Heart left ventricle (tissue), 16 donors: ENCODE results near the gene PPA1. TPM values are rescaled to one million over a fixed set of nuclear protein-coding genes. Genes with fewer than 3 reads are reported as not detected.

Experiments used
- ATAC-seq, 4 donors: fragments of 200-7000 bp; cut with Tn5 transposase; one replicate each; pipeline ENCODE4 v1.9.1; 2020 to 2022; ENCODE audit warnings: moderate library complexity in 4 of 4, mild to moderate bottlenecking in 3 of 4, moderate number of reproducible peaks in 1 of 4
- DNase-seq, 5 donors: peaks; one replicate each; pipeline ENCODE4 v3.0.0-alpha.2; 2020
- H3K27ac ChIP-seq, 12 donors: fragments of 200-600 bp; sonication (generic) in 4 of 12; one replicate each; pipeline versions ENCODE4 v1.5.0 to v1.8.0; 2016 to 2022; ENCODE audit warnings: mild to moderate bottlenecking in 2 of 12
- H3K27me3 ChIP-seq, 9 donors: fragments of 200-600 bp; sonication (generic) in 2 of 9; one replicate each; pipeline versions ENCODE4 v1.5.1 to v1.8.0; 2016 to 2022; ENCODE audit warnings: mild to moderate bottlenecking in 3 of 9
- H3K36me3 ChIP-seq, 9 donors: fragments of 200-600 bp; sonication (generic) in 2 of 9; one replicate each; pipeline versions ENCODE4 v1.5.0 to v1.8.0; 2018 to 2022; ENCODE audit warnings: mild to moderate bottlenecking in 2 of 9
- H3K4me1 ChIP-seq, 12 donors: fragments of 200-600 bp; sonication (generic) in 4 of 12; one replicate each; pipeline versions ENCODE4 v1.5.0 to v1.8.0; 2016 to 2022; ENCODE audit warnings: mild to moderate bottlenecking in 3 of 12
- H3K4me3 ChIP-seq, 12 donors: fragments of 200-600 bp; sonication (generic) in 4 of 12; one replicate each; pipeline versions ENCODE4 v1.5.0 to v1.8.0; 2017 to 2022; ENCODE audit warnings: mild to moderate bottlenecking in 9 of 12, moderate library complexity in 4 of 12
- H3K9me3 ChIP-seq, 12 donors: fragments of 200-600 bp; sonication (generic) in 4 of 12; one replicate each; pipeline versions ENCODE4 v1.5.0 to v1.8.0; 2016 to 2022; ENCODE audit warnings: mild to moderate bottlenecking in 1 of 12
- POLR2A ChIP-seq, 2 donors: fragments of 450-650 bp; IDR thresholded peaks; one replicate each; pipeline ENCODE4 v1.6.1; 2017; ENCODE audit warnings: antibody characterized with exemption in 2 of 2, mild to moderate bottlenecking in 2 of 2, moderate library complexity in 2 of 2
- WGBS, 4 donors: extraction: QIAGEN DNeasy Blood & Tissue Kit in 2 of 4; methylation state at CpG; one replicate each; pipeline versions ENCODE4 v1.1.5 to v1.1.7; 2013 to 2018; 5-methylcytosine and 5-hydroxymethylcytosine counted together
- intact Hi-C, 10 donors: fragments of 100-400 bp; cut with DNase I; formaldehyde crosslinking; loops; one replicate each; pipeline versions ENCODE4 v1.11.1 to v1.14.2; 2022
- polyA plus RNA-seq, 2 donors: library from polyadenylated mRNA; stranded (reverse); fragments of 200-250 nt; gene quantifications; one replicate each; pipeline ENCODE4 v1.2.3, GENCODE V29; 2013
- total RNA-seq, 9 donors: library from RNA; depleted of rRNA in 2 of 9; stranded (reverse); fragments of >200 nt in 2 of 9; fragmentation: NEBNext Ultra II Directional in 3 of 9; extraction: Animal tissue kit (Norgen Biotek cat#: 25700) in 3 of 9; gene quantifications; one replicate each; pipeline versions ENCODE4 v1.1.0 to v1.2.4, GENCODE V29; 2016 to 2023
- TF ChIP-seq, protein P1 (sequence below), 12 donors: fragments of 200-600 bp; sonication (generic) in 4 of 12; IDR thresholded peaks; one replicate each; pipeline versions ENCODE4 v1.5.0 to v1.8.0; 2018 to 2022; ENCODE audit warnings: antibody characterized with exemption in 12 of 12, mild to moderate bottlenecking in 5 of 12
- donor health status: ischemic (EF 13 %, LVEDD 7.1; RV severe dilation, severe dysfunction).
- donor health status: healthy with polysubstance abuse.
- donor health status: DM: no; HTN: yes; CAD: no.
- donor health status: DM: no; HTN: no; CAD: no.
- donor health status: ischemic (EF 25% LVEDD 6.9; RV normal size, moderate dysfunction).
- donor health status: ischemic (EF 25% LVEDD 5.7; RV mildly dilated, moderate dysfunction).
- donor health status: healthy.
- donor health status: DM: yes; HTN: yes; CAD: no.
- donor health status: ischemic (EF 35%, LVEDD 5.7; RV mildly dilated, moderate dysfunction).
- donor health status: nonischemic (EF 11% LVEDD 7.7; RV severe dilation, severe dysfunction).
- donor health status: DM: yes; HTN: yes; CAD: no.
- donor health status: PGD.
- donor health status: ischemic (EF 29% LVEDD 5.4; RV normal size, mild dysfunction).
- donor health status: nonischemic (EF 23%, LVEDD 6.1; RV moderate dilation, normal function).

The PPA1 gene
- total and polyA plus RNA-seq, 11 donors: 61.1 to 151 (median 84.1) TPM

DNA sequence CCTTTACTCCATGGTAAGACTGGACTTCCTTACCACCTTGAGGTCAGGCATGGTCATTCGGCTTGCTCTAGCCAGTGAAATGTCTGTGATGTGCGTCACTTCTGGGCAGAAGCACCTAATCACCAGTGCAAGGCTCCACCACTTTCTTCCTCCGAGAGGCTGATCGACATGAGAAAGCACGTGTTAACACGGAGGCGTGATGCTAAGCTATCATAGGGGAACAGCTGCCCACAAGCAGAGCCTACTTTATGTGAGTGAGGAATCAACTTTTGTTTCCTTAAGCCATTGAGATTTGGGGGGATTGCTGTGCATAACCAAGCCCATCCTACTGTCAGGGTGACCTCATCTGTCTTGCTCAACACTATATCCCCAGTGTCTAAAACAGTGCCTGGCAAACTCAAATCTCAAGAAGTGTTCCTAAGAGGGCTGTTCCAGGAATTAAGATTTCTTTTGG is 39.8 kb downstream of the PPA1 start:
- H3K27me3 ChIP-seq: no peaks in the 10 kb centered on the region
- peaks cover 0 to 8% (median 2%) of the 10 kb centered on the region in 9 donors for H3K36me3 ChIP-seq
- DNase-seq: no peak
- TF ChIP-seq, protein P1, sequence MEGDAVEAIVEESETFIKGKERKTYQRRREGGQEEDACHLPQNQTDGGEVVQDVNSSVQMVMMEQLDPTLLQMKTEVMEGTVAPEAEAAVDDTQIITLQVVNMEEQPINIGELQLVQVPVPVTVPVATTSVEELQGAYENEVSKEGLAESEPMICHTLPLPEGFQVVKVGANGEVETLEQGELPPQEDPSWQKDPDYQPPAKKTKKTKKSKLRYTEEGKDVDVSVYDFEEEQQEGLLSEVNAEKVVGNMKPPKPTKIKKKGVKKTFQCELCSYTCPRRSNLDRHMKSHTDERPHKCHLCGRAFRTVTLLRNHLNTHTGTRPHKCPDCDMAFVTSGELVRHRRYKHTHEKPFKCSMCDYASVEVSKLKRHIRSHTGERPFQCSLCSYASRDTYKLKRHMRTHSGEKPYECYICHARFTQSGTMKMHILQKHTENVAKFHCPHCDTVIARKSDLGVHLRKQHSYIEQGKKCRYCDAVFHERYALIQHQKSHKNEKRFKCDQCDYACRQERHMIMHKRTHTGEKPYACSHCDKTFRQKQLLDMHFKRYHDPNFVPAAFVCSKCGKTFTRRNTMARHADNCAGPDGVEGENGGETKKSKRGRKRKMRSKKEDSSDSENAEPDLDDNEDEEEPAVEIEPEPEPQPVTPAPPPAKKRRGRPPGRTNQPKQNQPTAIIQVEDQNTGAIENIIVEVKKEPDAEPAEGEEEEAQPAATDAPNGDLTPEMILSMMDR (IDR thresholded peaks at IDR 0.05): no peak
- no peak for TF ChIP-seq POLR2A (IDR thresholded peaks at IDR 0.05)
- WGBS, 4 donors: 84 to 94% (median 94%) methylated on average over 7 of the region's 7 CpGs
- ATAC-seq: peak in 3 of 4 donors; percentile 27 to 69 (median 59)
- peaks cover 0 to 37% (median 3%) of the 10 kb centered on the region in 12 donors for H3K4me1 ChIP-seq
- H3K4me3 ChIP-seq: no peak overlapping the region
- intact Hi-C loops: no loop called here
- H3K27ac ChIP-seq: peak overlapping the region in 1 of 12 donors; percentile 72
- H3K9me3 ChIP-seq: peaks cover 0 to 2% (median 0%) of the 10 kb centered on the region in 12 donors

DNA sequence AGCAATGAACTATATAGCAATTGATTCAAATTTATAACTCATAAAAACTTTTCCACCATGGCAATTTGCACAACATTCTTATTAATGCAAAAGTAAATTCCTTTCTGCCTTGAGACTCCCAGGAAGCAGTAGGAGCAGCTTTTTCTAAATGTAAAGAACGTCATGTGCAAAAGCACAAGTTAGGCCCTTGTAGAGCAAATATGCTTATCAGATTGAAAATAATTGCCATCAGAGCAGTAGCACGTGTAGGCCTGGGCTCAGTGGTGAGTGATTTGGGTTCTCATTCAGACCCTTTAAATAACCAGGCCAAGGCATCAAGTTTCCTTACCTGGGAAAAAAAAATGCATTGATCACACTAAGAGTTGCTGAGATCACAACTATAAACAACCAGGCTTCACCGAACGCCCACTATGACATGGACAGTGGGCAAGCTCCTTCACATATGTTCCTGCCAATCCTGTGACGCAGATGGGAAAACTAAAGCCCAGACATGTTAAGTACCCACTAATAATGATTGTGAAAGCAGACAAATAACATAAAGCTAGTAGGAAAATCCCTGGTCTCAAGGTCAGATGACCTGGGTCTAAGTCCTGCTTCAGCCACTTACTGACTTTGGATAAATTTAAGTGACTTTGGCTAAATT is 40.8 kb downstream of the PPA1 start:
- no peak for TF ChIP-seq POLR2A (IDR thresholded peaks at IDR 0.05)
- TF ChIP-seq, protein P1 (IDR thresholded peaks at IDR 0.05): no peak
- Histone ChIP-seq H3K27me3 (no peaks in the 10 kb centered on the region), H3K27ac (peak overlapping the region in 1 of 12 donors; percentile 72), H3K36me3 (no peaks in the 10 kb centered on the region), H3K4me1 (peaks cover 0 to 37% (median 3%) of the 10 kb centered on the region in 12 donors), H3K4me3 (no peak overlapping the region), H3K9me3 (no peaks in the 10 kb centered on the region)
- ATAC-seq (no peak), DNase-seq (no peak)
- intact Hi-C loops: no loop called here
- WGBS, 4 donors: 84 to 89% (median 87%) methylated on average over 5 of the region's 5 CpGs

DNA sequence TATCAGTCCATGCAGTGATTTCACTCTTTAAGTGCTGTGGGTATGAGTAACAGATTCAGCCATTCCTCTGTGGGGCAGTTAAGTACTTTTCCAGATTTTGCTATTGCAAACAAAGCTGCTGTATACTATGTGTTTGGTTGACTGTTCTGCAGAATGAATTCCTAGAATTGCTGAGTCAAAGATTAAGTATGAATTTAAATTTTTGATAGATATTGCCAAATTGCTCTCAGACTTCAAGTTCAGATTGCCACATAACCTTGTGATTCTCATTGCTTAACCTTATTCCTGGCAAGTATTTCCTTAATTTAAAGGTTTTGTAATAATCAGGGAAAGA is 41.3 kb downstream of the PPA1 start:
- H3K36me3 ChIP-seq: no peaks in the 10 kb centered on the region
- intact Hi-C loops: no loop called here
- H3K4me3 ChIP-seq: no peak overlapping the region
- no peaks in the 10 kb centered on the region for H3K27me3 ChIP-seq
- no peak for DNase-seq
- peak overlapping the region in 1 of 12 donors; percentile 72 for H3K27ac ChIP-seq
- peak in 1 of 4 donors; percentile 56 for ATAC-seq
- peaks cover 0 to 37% (median 3%) of the 10 kb centered on the region in 12 donors for H3K4me1 ChIP-seq
- TF ChIP-seq POLR2A (IDR thresholded peaks at IDR 0.05): no peak
- TF ChIP-seq, protein P1 (IDR thresholded peaks at IDR 0.05): no peak
- no peaks in the 10 kb centered on the region for H3K9me3 ChIP-seq

DNA sequence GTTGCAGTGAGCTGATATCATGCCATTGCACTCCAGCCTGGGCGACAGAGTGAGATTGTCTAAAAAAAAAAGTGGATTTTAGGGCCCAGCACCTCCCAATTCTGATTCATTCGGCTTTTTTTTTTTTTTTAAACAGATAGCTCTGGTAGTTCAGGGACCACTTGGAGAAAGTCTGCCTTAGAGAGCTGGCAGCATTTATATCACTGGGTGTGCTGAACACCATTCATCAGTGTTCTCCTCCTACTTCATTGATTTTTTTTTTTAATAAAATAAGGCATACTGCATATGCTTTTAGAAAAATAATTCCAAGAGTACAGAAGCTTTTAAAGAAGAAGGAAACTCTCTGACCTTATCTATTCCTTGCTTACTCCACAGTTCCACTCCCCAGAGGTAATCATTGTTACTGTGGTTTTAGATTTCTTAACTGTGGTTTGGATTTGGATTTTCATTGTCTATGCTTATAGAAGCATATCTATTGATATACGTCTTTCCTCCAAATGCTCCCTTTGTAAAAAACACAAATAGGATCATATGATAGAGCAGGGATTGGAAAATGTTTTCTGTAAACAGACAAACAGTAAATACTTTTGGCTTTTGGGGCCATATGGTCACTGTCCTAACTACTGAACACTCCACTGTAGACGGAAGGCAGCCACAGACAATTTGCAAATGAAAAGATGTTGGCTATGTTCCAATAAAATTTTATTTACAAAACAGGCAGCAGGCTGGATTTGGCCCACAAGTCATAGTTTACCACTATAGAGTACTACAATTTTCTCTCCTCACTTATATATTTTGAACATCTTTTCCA is 41.9 kb downstream of the PPA1 start:
- WGBS, 4 donors: 61 to 73% (median 64%) methylated on average over 4 of the region's 4 CpGs
- no peaks in the 10 kb centered on the region for H3K27me3 ChIP-seq
- H3K4me3 ChIP-seq: no peak overlapping the region
- no peaks in the 10 kb centered on the region for H3K9me3 ChIP-seq
- DNase-seq (no peak), ATAC-seq (peak in 1 of 4 donors; percentile 11)
- H3K27ac ChIP-seq: peak overlapping the region in 1 of 12 donors; percentile 72
- TF ChIP-seq, protein P1 (IDR thresholded peaks at IDR 0.05): no peak
- TF ChIP-seq POLR2A (IDR thresholded peaks at IDR 0.05): no peak
- no peaks in the 10 kb centered on the region for H3K36me3 ChIP-seq
- intact Hi-C loops: no loop called here
- peaks cover 0 to 37% (median 3%) of the 10 kb centered on the region in 12 donors for H3K4me1 ChIP-seq
